Endothelial cell of umbilical vein (primary cell): ENCODE data around the gene LNX2.

ENCODE experiments used
- EZH2 ChIP-seq: IDR thresholded peaks from 2 replicates; pipeline ENCODE4 v1.6.1; 2012; ENCODE audit warnings: borderline replicate concordance, low read depth, mild to moderate bottlenecking, moderate library complexity, low read length, inconsistent platforms; ENCODE audit not compliant: severe bottlenecking
- JUN ChIP-seq: IDR thresholded peaks from 2 replicates; pipeline ENCODE4 v1.6.1; 2011; ENCODE audit warnings: borderline replicate concordance, low read depth; ENCODE audit not compliant: insufficient read length, insufficient read depth
- POLR2A ChIP-seq: IDR thresholded peaks from 2 replicates; pipeline ENCODE4 v1.6.1; 2012; ENCODE audit warnings: low read depth, mild to moderate bottlenecking, control low read depth, low read length
- POLR2AphosphoS5 ChIP-seq: IDR thresholded peaks from 2 replicates; pipeline ENCODE4 v1.6.1; 2012; ENCODE audit warnings: low read depth, mild to moderate bottlenecking, control low read depth, low read length, moderate library complexity; ENCODE audit not compliant: insufficient read depth
- TF ChIP-seq, protein P1 (sequence below), 2 donors: IDR thresholded peaks; 1 replicate in 1 of 2; 2 replicates in 1 of 2; pipeline ENCODE4 v1.5.1; 2011; ENCODE audit warnings: low read length in 2 of 2, mild to moderate bottlenecking in 2 of 2, moderate library complexity in 2 of 2, control low read depth in 1 of 2, inconsistent platforms in 1 of 2, low read depth in 1 of 2; ENCODE audit not compliant: insufficient read depth in 1 of 2; ENCODE audit errors: extremely low read depth in 1 of 2

DNA sequence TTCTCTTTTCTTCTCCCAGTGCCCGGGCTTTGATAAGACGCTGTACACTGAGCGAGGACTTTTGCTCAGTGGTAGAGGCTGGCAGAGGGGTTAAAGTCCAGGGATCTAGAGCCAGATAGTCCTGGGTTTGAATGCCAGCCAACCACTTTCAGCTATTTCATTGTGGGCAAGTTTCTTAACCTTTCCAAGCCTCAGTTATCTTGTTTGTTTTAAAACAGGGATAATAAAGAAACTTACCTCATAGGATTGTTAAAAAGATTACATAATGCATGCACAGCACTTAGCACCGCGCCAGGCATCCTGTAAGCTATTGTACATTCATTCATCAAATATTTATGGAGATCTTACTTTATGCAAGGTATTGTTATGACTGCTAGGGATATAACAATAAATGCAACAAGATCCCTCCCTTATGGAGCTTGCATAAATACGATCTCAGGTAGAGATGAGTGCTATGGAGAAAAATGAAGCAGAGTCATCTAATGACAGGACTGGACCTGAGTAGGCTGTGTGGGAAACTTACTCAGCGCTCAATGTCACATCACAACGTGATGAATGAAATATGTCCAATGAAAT lies 70.8 kb downstream of the LNX2 start:
- TF ChIP-seq, protein P1, sequence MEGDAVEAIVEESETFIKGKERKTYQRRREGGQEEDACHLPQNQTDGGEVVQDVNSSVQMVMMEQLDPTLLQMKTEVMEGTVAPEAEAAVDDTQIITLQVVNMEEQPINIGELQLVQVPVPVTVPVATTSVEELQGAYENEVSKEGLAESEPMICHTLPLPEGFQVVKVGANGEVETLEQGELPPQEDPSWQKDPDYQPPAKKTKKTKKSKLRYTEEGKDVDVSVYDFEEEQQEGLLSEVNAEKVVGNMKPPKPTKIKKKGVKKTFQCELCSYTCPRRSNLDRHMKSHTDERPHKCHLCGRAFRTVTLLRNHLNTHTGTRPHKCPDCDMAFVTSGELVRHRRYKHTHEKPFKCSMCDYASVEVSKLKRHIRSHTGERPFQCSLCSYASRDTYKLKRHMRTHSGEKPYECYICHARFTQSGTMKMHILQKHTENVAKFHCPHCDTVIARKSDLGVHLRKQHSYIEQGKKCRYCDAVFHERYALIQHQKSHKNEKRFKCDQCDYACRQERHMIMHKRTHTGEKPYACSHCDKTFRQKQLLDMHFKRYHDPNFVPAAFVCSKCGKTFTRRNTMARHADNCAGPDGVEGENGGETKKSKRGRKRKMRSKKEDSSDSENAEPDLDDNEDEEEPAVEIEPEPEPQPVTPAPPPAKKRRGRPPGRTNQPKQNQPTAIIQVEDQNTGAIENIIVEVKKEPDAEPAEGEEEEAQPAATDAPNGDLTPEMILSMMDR (IDR thresholded peaks at IDR 0.05; ENCODE audit: extremely low read depth in 1 of 2, insufficient read depth in 1 of 2, low read depth in 1 of 2, low read length in 2 of 2) = no peak
- TF ChIP-seq POLR2AphosphoS5 = no peak
- no peak for TF ChIP-seq EZH2
- TF ChIP-seq JUN = no peak
- TF ChIP-seq POLR2A = no peak
